Measurements from ENCODE around the gene TYW1.
A peak's percentile ranks its signal among the peaks of the same experiment; 100 is the strongest.
"Not testable (repeated sequence)": the region's sequence is repeated elsewhere in the genome, so short reads cannot be mapped to it uniquely, and the experiment has no call there.

TYW1 gene

DNA sequence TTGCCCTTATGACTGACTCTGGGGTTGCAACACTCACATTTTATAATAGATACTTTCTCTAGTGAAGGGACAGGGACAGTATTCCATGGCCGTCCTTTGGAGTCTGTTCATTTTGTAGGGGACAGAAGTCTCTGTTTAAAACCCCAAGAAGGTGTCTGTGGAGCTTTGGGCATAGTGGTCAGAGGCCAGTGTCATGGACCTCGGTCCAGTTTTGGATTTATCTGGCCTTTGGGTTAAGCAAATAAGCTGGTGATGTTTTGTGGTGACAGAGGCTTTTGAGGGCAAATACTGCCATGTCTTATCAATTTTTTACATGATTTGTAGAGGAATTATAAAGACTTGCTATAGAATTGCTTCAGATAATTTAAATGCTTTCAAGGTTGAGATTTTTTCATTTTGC is 50.2 kb downstream of the TYW1 start:
- not testable (repeated sequence) for FAIRE-seq

DNA sequence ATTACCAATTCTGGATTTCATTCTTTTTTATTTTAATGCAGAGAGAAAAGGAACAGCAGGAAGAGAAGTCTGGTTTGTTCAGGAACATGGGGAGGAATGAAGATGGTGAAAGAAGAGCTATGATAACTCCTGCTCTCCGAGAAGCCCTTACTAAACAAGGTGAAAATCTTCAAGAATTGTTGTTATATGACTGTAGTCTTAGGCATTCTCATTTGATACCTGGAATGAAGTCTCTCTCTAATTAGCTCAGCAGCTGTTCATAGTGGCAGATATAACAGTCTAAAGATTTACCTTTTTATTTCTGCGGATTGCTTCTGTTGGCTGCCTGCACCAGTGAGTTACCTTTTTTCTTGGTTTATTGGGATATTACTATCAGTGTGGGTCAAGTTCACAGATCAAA is 53.3 kb downstream of the TYW1 start:
- FAIRE-seq = not testable (repeated sequence)

DNA sequence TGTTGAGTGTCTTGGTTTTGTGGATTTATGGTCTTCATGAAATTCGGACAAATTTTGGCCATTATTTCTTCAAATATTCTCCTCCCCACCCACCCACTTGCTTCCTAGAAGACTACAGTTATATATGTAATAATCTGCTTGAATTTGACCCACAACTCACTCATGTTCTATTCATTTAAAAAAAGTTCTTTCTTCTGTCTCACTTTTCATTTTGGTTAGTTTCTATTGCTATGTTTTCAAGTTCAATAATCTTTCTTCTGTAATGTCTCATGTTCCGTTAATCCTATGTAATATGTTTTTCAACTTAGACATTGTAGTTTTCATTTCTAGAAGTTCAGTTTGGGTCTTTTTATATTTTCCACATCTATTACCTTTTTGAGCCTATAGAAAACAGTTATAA is 55.5 kb downstream of the TYW1 start:
- FAIRE-seq = not testable (repeated sequence)

- FAIRE-seq = no peak
Measured at GRCh38 chr7:67056683-67057082, 60.0 kb downstream of the TYW1 start.

DNA sequence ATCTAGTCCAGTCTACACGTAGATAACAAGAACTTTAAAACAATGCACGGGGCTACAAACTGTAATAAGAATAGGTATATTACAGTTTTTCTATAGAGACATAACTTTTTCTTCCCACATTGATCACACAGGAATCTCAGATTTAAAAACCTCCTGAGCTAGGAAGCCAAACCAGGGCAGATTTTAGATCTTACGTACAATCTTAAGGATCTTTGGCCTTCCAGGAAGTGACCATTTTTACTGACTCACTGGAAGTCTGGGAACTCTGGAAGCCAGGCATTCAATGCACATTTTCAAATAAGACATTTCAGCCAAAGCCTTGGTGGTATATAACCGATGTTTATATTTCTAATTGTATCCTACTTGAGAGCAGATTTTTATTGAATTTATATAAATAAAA is 64.7 kb downstream of the TYW1 start:
- not testable (repeated sequence) for FAIRE-seq

- FAIRE-seq = peak; percentile 53
Measured at GRCh38 chr7:67062802-67063201, 66.2 kb downstream of the TYW1 start.

- FAIRE-seq = peak; percentile 93
Measured at GRCh38 chr7:67066950-67067622, 70.5 kb downstream of the TYW1 start.

DNA sequence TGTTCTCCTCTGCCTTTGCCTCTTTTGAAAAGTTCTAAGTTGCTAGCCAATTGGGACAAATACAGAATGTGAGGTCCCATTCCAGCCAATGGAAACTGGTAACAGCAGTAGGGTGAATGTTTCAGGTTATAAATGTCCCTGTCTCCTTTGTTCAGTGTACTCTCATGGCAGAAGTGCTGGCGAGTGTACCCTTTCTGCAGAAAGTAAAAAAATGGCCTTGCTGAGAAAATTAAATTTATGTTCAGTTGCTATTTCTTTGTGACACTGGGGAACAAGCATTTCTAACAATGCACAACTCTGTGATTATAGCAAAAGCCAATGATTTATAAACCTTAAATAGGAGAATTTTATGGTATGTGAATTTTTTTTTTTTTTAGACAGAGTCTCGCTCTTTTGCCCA is 79.5 kb downstream of the TYW1 start:
- FAIRE-seq = not testable (repeated sequence)

DNA sequence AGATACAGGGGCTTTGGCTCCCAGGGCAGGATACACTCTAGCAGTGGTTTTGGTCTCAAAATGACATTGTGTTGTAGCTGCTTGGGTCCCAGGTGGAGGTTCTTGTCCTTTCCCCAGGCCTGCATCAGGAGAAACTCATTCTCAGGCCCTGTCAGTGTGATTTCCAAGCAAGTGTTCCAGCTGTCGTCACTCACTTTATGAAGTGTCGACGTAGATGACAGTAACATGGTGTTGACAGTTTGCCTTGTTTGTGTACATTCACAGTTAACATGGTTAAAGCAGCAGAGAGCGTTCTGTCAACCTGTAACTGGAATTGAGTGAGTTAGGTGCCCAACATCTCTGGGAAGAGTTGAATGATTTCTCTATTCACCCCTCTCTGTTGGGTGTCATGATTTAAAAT is 86.2 kb downstream of the TYW1 start:
- FAIRE-seq = not testable (repeated sequence)

- not testable (repeated sequence) for FAIRE-seq
Measured at GRCh38 chr7:67089261-67089660, 92.6 kb downstream of the TYW1 start.

- FAIRE-seq = not testable (repeated sequence)
Measured at GRCh38 chr7:67091053-67091452, 94.4 kb downstream of the TYW1 start.

DNA sequence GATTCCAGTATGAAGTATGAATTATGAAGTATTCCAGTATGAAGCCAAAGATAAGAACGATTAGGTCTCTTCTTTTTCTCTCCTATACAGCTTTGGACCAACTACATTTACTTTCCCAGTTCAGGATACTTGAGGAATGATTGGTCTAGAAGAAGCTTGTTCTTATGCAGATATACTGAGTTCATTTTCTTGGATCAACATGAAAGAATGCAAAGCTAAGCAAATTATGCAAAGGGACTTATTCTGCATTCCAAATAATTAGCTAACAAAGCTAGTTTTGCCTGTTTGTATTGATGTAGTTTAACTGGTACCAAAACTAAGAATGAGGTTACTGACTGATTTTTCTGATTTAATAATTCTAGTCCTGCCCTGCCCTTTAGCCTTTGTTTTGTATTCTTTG is 101.4 kb downstream of the TYW1 start:
- FAIRE-seq = not testable (repeated sequence)

- not testable (repeated sequence) for FAIRE-seq
Measured at GRCh38 chr7:67099406-67099805, 102.8 kb downstream of the TYW1 start.

- FAIRE-seq = not testable (repeated sequence)
Measured at GRCh38 chr7:67100038-67100437, 103.4 kb downstream of the TYW1 start.

GRCh38 chr7:67100956-67101361 is 104.3 kb downstream of the TYW1 start:
- FAIRE-seq = no peak

GRCh38 chr7:67104937-67105336 is 108.3 kb downstream of the TYW1 start:
- FAIRE-seq = not testable (repeated sequence)

GRCh38 chr7:67105377-67105776 is 108.7 kb downstream of the TYW1 start:
- no peak for FAIRE-seq

- FAIRE-seq = not testable (repeated sequence)
Measured at GRCh38 chr7:67106255-67106654, 109.6 kb downstream of the TYW1 start.

GRCh38 chr7:67111342-67111741 is 114.7 kb downstream of the TYW1 start:
- FAIRE-seq = not testable (repeated sequence)

- FAIRE-seq = not testable (repeated sequence)
Measured at GRCh38 chr7:67114483-67115246, 118.0 kb downstream of the TYW1 start.

DNA sequence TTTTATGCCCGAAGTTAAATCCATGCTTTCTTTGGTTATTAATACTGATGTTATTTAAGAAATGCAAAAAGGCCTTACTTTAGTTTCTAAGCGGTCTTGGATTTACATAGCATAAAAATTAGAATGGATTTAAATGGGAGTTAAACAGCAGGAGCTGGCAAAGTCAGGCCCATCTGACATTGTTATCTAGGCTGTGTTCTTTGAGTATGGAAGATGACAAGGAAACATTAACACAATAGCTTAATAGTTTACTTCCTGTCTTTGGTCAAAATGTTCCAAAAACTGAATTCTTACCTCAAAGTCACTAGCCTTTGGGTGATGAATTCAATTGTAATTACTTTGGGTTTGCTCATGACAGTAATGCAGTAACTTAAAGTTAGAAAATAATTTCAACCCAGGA is 123.9 kb downstream of the TYW1 start:
- FAIRE-seq = peak; percentile 45

DNA sequence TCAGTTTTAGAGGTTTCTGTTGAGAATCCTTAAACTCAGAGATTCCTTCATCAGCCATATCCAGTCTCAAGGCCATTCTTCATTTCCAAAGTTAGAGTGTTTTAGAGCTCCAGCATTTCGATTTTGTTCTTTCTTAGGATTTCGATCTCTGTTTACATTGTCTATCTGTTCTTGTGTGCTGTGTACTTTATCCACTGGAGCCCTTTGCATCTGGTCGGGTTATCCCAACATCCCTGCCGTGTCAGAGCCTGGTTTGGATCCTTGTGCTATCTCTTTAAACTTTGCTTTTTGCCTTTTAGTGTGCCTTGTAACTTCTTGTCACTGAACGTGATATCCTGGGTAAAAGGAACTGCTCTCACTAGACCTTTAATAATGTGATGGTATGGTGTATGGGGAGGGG is 131.6 kb downstream of the TYW1 start:
- not testable (repeated sequence) for FAIRE-seq

GRCh38 chr7:67130766-67131165 is 134.1 kb downstream of the TYW1 start:
- not testable (repeated sequence) for FAIRE-seq

- not testable (repeated sequence) for FAIRE-seq
Measured at GRCh38 chr7:67134912-67135311, 138.3 kb downstream of the TYW1 start.

Data from endometrium (tissue), 2 donors.